Astrocyte of the spinal cord (primary cell): ENCODE measurements around the gene ZMIZ1.
A peak's percentile ranks its signal among the peaks of the same experiment; 100 is the strongest.

Experiments used
- DNase-seq: peaks from one replicate; pipeline ENCODE4 v3.0.0; 2011; ENCODE audit warnings: low read depth, low spot score
- H3K4me3 ChIP-seq: 2 replicates; pipeline ENCODE4 v1.5.1; 2011; ENCODE audit warnings: low read depth, mild to moderate bottlenecking, low read length, moderate library complexity
- CTCF ChIP-seq: IDR thresholded peaks from 2 replicates; pipeline ENCODE4 v1.5.1; 2012; ENCODE audit warnings: low read depth, mild to moderate bottlenecking, low read length, inconsistent platforms
- in situ Hi-C: cut with HindIII; loops from 2 replicates; pipeline ENCODE4 v1.10.0; 2017; ENCODE audit warnings: low sequenced_read_pairs

The ZMIZ1 gene

GRCh38 chr10:79075418-79075817 lies 6.7 kb downstream of the ZMIZ1 start:
- no peak for DNase-seq
- TF ChIP-seq CTCF: no peak
- in situ Hi-C loops: loop anchor here (10.0 kb wide), 1 partner anchor 119 kb away; no protein-coding TSS in a partner anchor
- no peak overlapping the region for H3K4me3 ChIP-seq

GRCh38 chr10:79077488-79078173 lies 8.9 kb downstream of the ZMIZ1 start:
- DNase-seq: no peak
- no peak overlapping the region for H3K4me3 ChIP-seq
- TF ChIP-seq CTCF: no peak
- in situ Hi-C loops: loop anchor here (10.0 kb wide), 1 partner anchor 117 kb away; no protein-coding TSS in a partner anchor

- in situ Hi-C loops: loop anchor here (10.0 kb wide), 1 partner anchor 116 kb away; no protein-coding TSS in a partner anchor
- no peak for DNase-seq
- no peak for TF ChIP-seq CTCF
- no peak overlapping the region for H3K4me3 ChIP-seq
Observed at GRCh38 chr10:79078367-79079053, 9.7 kb downstream of the ZMIZ1 start.

GRCh38 chr10:79079054-79079397 lies 10.3 kb downstream of the ZMIZ1 start:
- H3K4me3 ChIP-seq: no peak overlapping the region
- TF ChIP-seq CTCF: no peak
- DNase-seq: no peak
- in situ Hi-C loops: loop anchor here (10.0 kb wide), 1 partner anchor 116 kb away; no protein-coding TSS in a partner anchor

- no peak overlapping the region for H3K4me3 ChIP-seq
- no peak for TF ChIP-seq CTCF
- in situ Hi-C loops: loop anchor here (10.0 kb wide), 1 partner anchor 115 kb away; no protein-coding TSS in a partner anchor
Observed at GRCh38 chr10:79079490-79080355, 11.0 kb downstream of the ZMIZ1 start.

GRCh38 chr10:79081353-79082034 lies 12.7 kb downstream of the ZMIZ1 start:
- H3K4me3 ChIP-seq: no peak overlapping the region
- TF ChIP-seq CTCF: no peak
- DNase-seq: peak; percentile 86
- in situ Hi-C loops: no loop called here

More at GRCh38 chr10:79079490-79080355, 11.0 kb downstream of the ZMIZ1 start:
- DNase-seq: peak; percentile 64
